DND-41 (cell line): Measurements from ENCODE around the gene PAK1IP1.

Experiments used
- ATAC-seq: fragments of 200-7000 bp; cut with Tn5 transposase; 3 replicates; pipeline ENCODE4 v1.9.1; 2021; ENCODE audit warnings: low read depth; ENCODE audit not compliant: insufficient read depth
- DNase-seq: peaks from one replicate; pipeline ENCODE4 v3.0.0-alpha.2; 2020
- H2AFZ ChIP-seq: 2 replicates; pipeline ENCODE4 v1.6.0; 2012; ENCODE audit warnings: low read depth, low read length
- H3K27ac ChIP-seq: 2 replicates; pipeline ENCODE4 v1.5.1; 2012; ENCODE audit warnings: low read length, inconsistent platforms
- H3K27me3 ChIP-seq: fragments of 200-600 bp; sonication (generic); 2 replicates; pipeline ENCODE4 v1.6.0; 2012; ENCODE audit warnings: low read length, mild to moderate bottlenecking, inconsistent platforms; ENCODE audit not compliant: insufficient read depth, poor library complexity
- H3K36me3 ChIP-seq: 2 replicates; pipeline ENCODE4 v1.5.1; 2012; ENCODE audit warnings: low read length, inconsistent platforms; ENCODE audit not compliant: insufficient read depth
- H3K4me1 ChIP-seq: 2 replicates; pipeline ENCODE4 v1.5.1; 2012; ENCODE audit warnings: mild to moderate bottlenecking, low read length; ENCODE audit not compliant: insufficient read depth
- H3K4me2 ChIP-seq: 2 replicates; pipeline ENCODE4 v1.6.0; 2012; ENCODE audit warnings: mild to moderate bottlenecking, moderate library complexity, low read length, inconsistent platforms; ENCODE audit not compliant: insufficient read depth
- H3K4me3 ChIP-seq, 2 experiments: fragments of 200-600 bp in 1 of 2; shearing (Covaris generic) in 1 of 2; 2 replicates each; pipeline ENCODE4 v1.5.1; 2012 to 2016; ENCODE audit warnings: inconsistent platforms in 2 of 2, low read length in 2 of 2, mild to moderate bottlenecking in 2 of 2, low read depth in 1 of 2, moderate library complexity in 1 of 2
- H3K79me2 ChIP-seq: 2 replicates; pipeline ENCODE4 v1.6.0; 2012; ENCODE audit warnings: low read length, inconsistent platforms; ENCODE audit not compliant: insufficient read depth
- H3K9ac ChIP-seq: 2 replicates; pipeline ENCODE4 v1.6.0; 2012; ENCODE audit warnings: low read depth, mild to moderate bottlenecking, inconsistent platforms, low read length, moderate library complexity
- H3K9me3 ChIP-seq: 2 replicates; pipeline ENCODE4 v1.5.1; 2012; ENCODE audit warnings: low read length, moderate library complexity, mild to moderate bottlenecking, inconsistent platforms; ENCODE audit not compliant: insufficient read depth, severe bottlenecking
- H4K20me1 ChIP-seq: 2 replicates; pipeline ENCODE4 v1.6.0; 2012; ENCODE audit warnings: low read length; ENCODE audit not compliant: insufficient read depth
- CTCF ChIP-seq: IDR thresholded peaks from 2 replicates; pipeline ENCODE4 v1.5.1; 2012; ENCODE audit warnings: borderline replicate concordance, low read length, moderate library complexity, mild to moderate bottlenecking; ENCODE audit not compliant: poor library complexity, severe bottlenecking; ENCODE audit errors: extremely low read depth
- EZH2 ChIP-seq: IDR thresholded peaks from 3 replicates; pipeline ENCODE4 v1.6.1; 2012; ENCODE audit warnings: borderline replicate concordance, low read depth, mild to moderate bottlenecking, moderate library complexity, low read length, inconsistent platforms; ENCODE audit not compliant: severe bottlenecking

Gene PAK1IP1

GRCh38 chr6:10722820-10723566, 28.2 kb downstream of the PAK1IP1 start, which contains the start of gene TMEM14C:
Gene TMEM14C (plus strand): TSS chr6:10723070. CDS start chr6:10724614, 1,544 bp downstream.
- TF ChIP-seq CTCF (no peak), EZH2 (no peak)
- H3K27me3 ChIP-seq: no peaks in the 10 kb centered on the region
- DNase-seq: peak; percentile 95
- ATAC-seq: peak; percentile 87
- peak within 1 kb of the TSS; percentile 95 for H3K27ac ChIP-seq
- peak within 1 kb of the TSS; percentile 86 for H2AFZ ChIP-seq
- no peaks in the 10 kb centered on the region for H4K20me1 ChIP-seq
- H3K4me3 ChIP-seq: peak within 1 kb of the TSS; percentile 49 to 72
- peaks cover 7% of the 10 kb centered on the region for H3K9me3 ChIP-seq
- peak within 1 kb of the TSS; percentile 61 for H3K4me2 ChIP-seq
- peaks cover 22% of the 10 kb centered on the region for H3K36me3 ChIP-seq
- H3K4me1 ChIP-seq: peaks cover 65% of the 10 kb centered on the region
- peaks cover 51% of the 10 kb centered on the region for H3K79me2 ChIP-seq
- peak within 1 kb of the TSS; percentile 91 for H3K9ac ChIP-seq

- no peak for TF ChIP-seq EZH2
- TF ChIP-seq CTCF: no peak
- Histone ChIP-seq H2AFZ (peak overlapping the region; percentile 86), H3K36me3 (peaks cover 28% of the 10 kb centered on the region), H3K79me2 (peaks cover 54% of the 10 kb centered on the region), H3K4me1 (peaks cover 68% of the 10 kb centered on the region), H3K27me3 (no peaks in the 10 kb centered on the region), H3K9ac (peak overlapping the region; percentile 91), H4K20me1 (no peaks in the 10 kb centered on the region), H3K4me2 (peak overlapping the region; percentile 61), H3K27ac (peak overlapping the region; percentile 95), H3K9me3 (peaks cover 2% of the 10 kb centered on the region), H3K4me3 (peak overlapping the region; percentile 49 to 72; a peak in 3 of 4 replicates)
- DNase-seq (no peak), ATAC-seq (no peak)
These were observed 28.8 kb downstream of the PAK1IP1 start for GRCh38 chr6:10723567-10723881.

DNA sequence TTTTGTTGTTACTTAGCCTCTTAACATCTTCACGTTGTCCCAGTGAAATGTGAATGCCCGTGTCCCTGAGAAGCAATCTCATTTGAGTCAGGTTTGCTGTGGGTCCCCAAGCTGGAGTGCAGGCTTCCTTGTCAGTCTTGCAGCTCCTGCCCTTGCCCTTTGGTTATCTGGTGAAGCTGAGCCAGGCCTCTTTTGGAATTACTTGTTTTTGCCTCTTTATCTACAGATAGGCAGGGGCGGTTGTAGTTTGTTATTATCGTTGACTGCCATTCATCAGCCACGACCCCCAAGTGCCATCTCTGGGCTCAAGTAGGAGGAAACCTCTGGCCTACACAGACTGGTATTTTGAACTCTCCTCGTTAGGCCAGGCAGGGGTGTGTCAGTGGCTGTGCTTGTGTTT, 30.3 kb downstream of the PAK1IP1 start:
- no peaks in the 10 kb centered on the region for H4K20me1 ChIP-seq
- H3K4me1 ChIP-seq: peaks cover 56% of the 10 kb centered on the region
- H2AFZ ChIP-seq: no peak overlapping the region
- H3K79me2 ChIP-seq: peaks cover 52% of the 10 kb centered on the region
- H3K4me2 ChIP-seq: peak overlapping the region; percentile 61; the same call in 1 of the 2 replicates
- ATAC-seq (no peak), DNase-seq (no peak)
- H3K27me3 ChIP-seq: no peaks in the 10 kb centered on the region
- no peak overlapping the region for H3K4me3 ChIP-seq
- H3K36me3 ChIP-seq: peaks cover 42% of the 10 kb centered on the region
- TF ChIP-seq EZH2: no peak
- no peak for TF ChIP-seq CTCF
- peak overlapping the region; percentile 43; the same call in 1 of the 2 replicates for H3K27ac ChIP-seq
- H3K9me3 ChIP-seq: no peaks in the 10 kb centered on the region
- no peak overlapping the region; the same call in 1 of the 2 replicates for H3K9ac ChIP-seq
